ENCODE results near the gene TAF1B. TPM values are rescaled to one million over a fixed set of nuclear protein-coding genes. Genes with fewer than 3 reads are reported as not detected.
"Not testable (repeated sequence)": the region's sequence is repeated elsewhere in the genome, so short reads cannot be mapped to it uniquely, and the experiment has no call there.

The TAF1B gene
- total RNA-seq, 5 donors from 2014 or later (not counting 1 experiment from before 2014, with no cell fraction given), result 9.2 to 21.7 (median 15.2) TPM

GRCh38 chr2:9927020-9927419, 83.7 kb downstream of the TAF1B start:
- peaks cover 75% of the 10 kb centered on the region for H3K36me3 Mint-ChIP-seq
- H3K27me3 ChIP-seq (replicated peaks in 1 of 2; ENCODE audit: control insufficient read depth in 2 of 2, extremely low read depth in 1 of 2, insufficient read depth in 2 of 2, low read length in 1 of 2); H3K4me1 Mint-ChIP-seq; H3K27ac Mint-ChIP-seq; H3K9me3 Mint-ChIP-seq; H3K4me3 Mint-ChIP-seq; H3K4me1 ChIP-seq (ENCODE audit: control insufficient read depth in 1 of 2, extremely low read depth in 1 of 2, insufficient read depth in 2 of 2, low read length in 2 of 2); ATAC-seq (replicated peaks in 1 of 4); H3K27me3 Mint-ChIP-seq; POLR2A ChIA-PET; H3K27ac ChIP-seq (ENCODE audit: low read length); DNase-seq; H3K4me3 ChIP-seq (ENCODE audit: control insufficient read depth in 1 of 2, extremely low read depth in 1 of 2, low read length in 1 of 2); H3K9me3 ChIP-seq; H3K36me3 ChIP-seq (ENCODE audit: control insufficient read depth in 2 of 2, extremely low read depth in 1 of 2, insufficient read depth in 1 of 2, low read length in 1 of 2): not testable (repeated sequence)
- WGBS (ENCODE audit: insufficient coverage), result no CpG with 5 or more reads among the region's 2 CpGs
- CTCF ChIA-PET, result interaction anchor here in 1 of 2 donors (0.7 kb wide), 1 partner anchor 27 kb away, joined by 3 read pairs; no protein-coding TSS in a partner anchor

- peaks cover 0 to 4% (median 0%) of the 10 kb centered on the region in 3 donors for H3K4me1 Mint-ChIP-seq
- Histone ChIP-seq H3K4me3 (ENCODE audit: control insufficient read depth in 1 of 2, extremely low read depth in 1 of 2, low read length in 1 of 2) (no peak overlapping the region), H3K9me3 (no peaks in the 10 kb centered on the region), H3K27ac (ENCODE audit: low read length) (no peak overlapping the region), H3K27me3 (replicated peaks in 1 of 2; ENCODE audit: control insufficient read depth in 2 of 2, extremely low read depth in 1 of 2, insufficient read depth in 2 of 2, low read length in 1 of 2) (peaks cover 0 to 3% of the 10 kb centered on the region in 2 experiments), H3K36me3 (ENCODE audit: control insufficient read depth in 2 of 2, extremely low read depth in 1 of 2, insufficient read depth in 1 of 2, low read length in 1 of 2) (peaks cover 0 to 11% of the 10 kb centered on the region in 2 donors), H3K4me1 (ENCODE audit: control insufficient read depth in 1 of 2, extremely low read depth in 1 of 2, insufficient read depth in 2 of 2, low read length in 2 of 2) (no peaks in the 10 kb centered on the region)
- no peak overlapping the region for H3K4me3 Mint-ChIP-seq
- no peaks in the 10 kb centered on the region for H3K9me3 Mint-ChIP-seq
- POLR2A ChIA-PET, result no interaction called here
- H3K27me3 Mint-ChIP-seq, result no peaks in the 10 kb centered on the region
- CTCF ChIA-PET, result interaction anchor here in 1 of 2 donors (0.9 kb wide), 1 partner anchor 47 kb away, joined by 3 read pairs; no protein-coding TSS in a partner anchor
- no CpG with 5 or more reads among the region's 4 CpGs for WGBS (ENCODE audit: insufficient coverage)
- no peak overlapping the region for H3K27ac Mint-ChIP-seq
- DNase-seq (no peak), ATAC-seq (replicated peaks in 1 of 4) (no peak)
- peaks cover 18% of the 10 kb centered on the region for H3K36me3 Mint-ChIP-seq
Observed at GRCh38 chr2:9937258-9937657, 94.0 kb downstream of the TAF1B start.

GRCh38 chr2:9937968-9938367, 94.7 kb downstream of the TAF1B start:
- Mint-ChIP-seq H3K9me3 (no peaks in the 10 kb centered on the region), H3K27ac (no peak overlapping the region), H3K27me3 (no peaks in the 10 kb centered on the region), H3K4me1 (peaks cover 0 to 4% (median 0%) of the 10 kb centered on the region in 3 donors), H3K4me3 (no peak overlapping the region), H3K36me3 (peaks cover 13% of the 10 kb centered on the region)
- H3K4me1 ChIP-seq (ENCODE audit: control insufficient read depth in 1 of 2, extremely low read depth in 1 of 2, insufficient read depth in 2 of 2, low read length in 2 of 2), result no peaks in the 10 kb centered on the region
- H3K36me3 ChIP-seq (ENCODE audit: control insufficient read depth in 2 of 2, extremely low read depth in 1 of 2, insufficient read depth in 1 of 2, low read length in 1 of 2), result peaks cover 0 to 9% of the 10 kb centered on the region in 2 donors
- no peak overlapping the region for H3K4me3 ChIP-seq (ENCODE audit: control insufficient read depth in 1 of 2, extremely low read depth in 1 of 2, low read length in 1 of 2)
- H3K27ac ChIP-seq (ENCODE audit: low read length), result no peak overlapping the region
- no peaks in the 10 kb centered on the region for H3K9me3 ChIP-seq
- ChIA-PET CTCF (no interaction called here), POLR2A (no interaction called here)
- H3K27me3 ChIP-seq (replicated peaks in 1 of 2; ENCODE audit: control insufficient read depth in 2 of 2, extremely low read depth in 1 of 2, insufficient read depth in 2 of 2, low read length in 1 of 2), result peaks cover 0 to 3% of the 10 kb centered on the region in 2 experiments
- ATAC-seq (replicated peaks in 1 of 4) (no peak), DNase-seq (no peak)
- 91% methylated on average over 6 of the region's 9 CpGs for WGBS (ENCODE audit: insufficient coverage)

GRCh38 chr2:9939587-9940485, 96.6 kb downstream of the TAF1B start:
- no peak overlapping the region for H3K27ac Mint-ChIP-seq
- 35% methylated on average over 2 of the region's 9 CpGs for WGBS (ENCODE audit: insufficient coverage)
- no peak for DNase-seq

DNA sequence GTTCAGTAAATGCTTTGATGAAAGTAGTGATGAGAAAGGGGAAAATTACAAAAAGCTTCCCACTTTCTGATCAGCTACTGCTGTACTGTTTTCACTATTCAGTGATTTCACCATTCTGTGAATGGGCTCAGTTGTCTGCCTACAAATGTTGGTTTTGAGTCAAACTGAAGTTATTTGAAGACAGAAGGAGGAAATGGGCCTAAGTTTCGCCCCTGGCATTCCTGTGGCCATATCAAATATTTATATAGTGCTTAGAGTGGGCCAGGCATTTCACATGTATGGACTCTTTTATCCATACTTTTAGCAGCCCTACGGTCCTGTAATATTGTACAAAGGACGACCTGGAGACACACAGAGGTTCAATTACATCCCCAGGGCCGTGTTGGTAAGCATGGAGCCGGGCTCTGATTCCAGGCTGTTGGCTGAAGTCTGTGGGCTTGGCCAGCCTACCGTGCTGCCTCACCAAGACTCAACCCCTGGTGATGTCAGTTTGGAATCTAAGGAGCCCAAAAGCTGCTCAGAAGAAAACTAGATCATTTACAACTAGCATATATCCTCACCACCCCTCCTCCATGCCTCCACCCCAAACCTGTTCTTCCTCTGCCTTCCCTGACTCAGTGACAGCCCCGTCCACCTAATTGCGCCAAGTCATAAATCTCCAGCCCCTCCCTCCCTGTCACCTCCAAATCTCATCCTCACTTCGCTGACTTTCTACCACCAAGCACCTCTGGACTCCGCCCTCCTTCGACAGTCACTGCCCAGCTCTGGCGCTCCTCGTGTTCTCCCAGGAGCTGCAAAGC, 98.1 kb downstream of the TAF1B start:
- H3K27me3 Mint-ChIP-seq, result peaks cover 8 to 22% of the 10 kb centered on the region in 2 donors
- Histone ChIP-seq H3K27ac (ENCODE audit: low read length) (no peak overlapping the region), H3K36me3 (ENCODE audit: control insufficient read depth in 2 of 2, extremely low read depth in 1 of 2, insufficient read depth in 1 of 2, low read length in 1 of 2) (no peaks in the 10 kb centered on the region), H3K4me1 (ENCODE audit: control insufficient read depth in 1 of 2, extremely low read depth in 1 of 2, insufficient read depth in 2 of 2, low read length in 2 of 2) (no peaks in the 10 kb centered on the region), H3K4me3 (ENCODE audit: control insufficient read depth in 1 of 2, extremely low read depth in 1 of 2, low read length in 1 of 2) (no peak overlapping the region), H3K9me3 (no peaks in the 10 kb centered on the region), H3K27me3 (replicated peaks in 1 of 2; ENCODE audit: control insufficient read depth in 2 of 2, extremely low read depth in 1 of 2, insufficient read depth in 2 of 2, low read length in 1 of 2) (peaks cover 0 to 20% of the 10 kb centered on the region in 2 experiments)
- no peak overlapping the region for H3K27ac Mint-ChIP-seq
- CTCF ChIA-PET, result no interaction called here
- H3K36me3 Mint-ChIP-seq, result no peaks in the 10 kb centered on the region
- no peak for ATAC-seq (replicated peaks in 1 of 4)
- no peak overlapping the region for H3K4me3 Mint-ChIP-seq
- H3K4me1 Mint-ChIP-seq, result peaks cover 0 to 4% (median 0%) of the 10 kb centered on the region in 3 donors
- no peak for DNase-seq
- POLR2A ChIA-PET, result interaction anchor here in 1 of 2 donors (0.6 kb wide), 1 partner anchor 36 kb away, joined by 8 read pairs; no protein-coding TSS in a partner anchor
- no peaks in the 10 kb centered on the region for H3K9me3 Mint-ChIP-seq
- 80% methylated on average over 8 of the region's 13 CpGs for WGBS (ENCODE audit: insufficient coverage)

More at GRCh38 chr2:9939587-9940485, 96.6 kb downstream of the TAF1B start:
- no peak overlapping the region for H3K27ac ChIP-seq (ENCODE audit: low read length)
- Mint-ChIP-seq H3K36me3 (peaks cover 4% of the 10 kb centered on the region), H3K27me3 (peaks cover under 1 to 7% of the 10 kb centered on the region in 2 donors), H3K9me3 (no peaks in the 10 kb centered on the region), H3K4me3 (no peak overlapping the region), H3K4me1 (peaks cover 0 to 4% (median 0%) of the 10 kb centered on the region in 3 donors)
- ATAC-seq (replicated peaks in 1 of 4), result no peak
- no peaks in the 10 kb centered on the region for H3K4me1 ChIP-seq (ENCODE audit: control insufficient read depth in 1 of 2, extremely low read depth in 1 of 2, insufficient read depth in 2 of 2, low read length in 2 of 2)
- POLR2A ChIA-PET, result interaction anchor here in 1 of 2 donors (0.6 kb wide), 1 partner anchor 43 kb away, joined by 8 read pairs; no protein-coding TSS in a partner anchor
- H3K36me3 ChIP-seq (ENCODE audit: control insufficient read depth in 2 of 2, extremely low read depth in 1 of 2, insufficient read depth in 1 of 2, low read length in 1 of 2), result no peaks in the 10 kb centered on the region
- H3K4me3 ChIP-seq (ENCODE audit: control insufficient read depth in 1 of 2, extremely low read depth in 1 of 2, low read length in 1 of 2), result no peak overlapping the region
- H3K9me3 ChIP-seq, result no peaks in the 10 kb centered on the region
- CTCF ChIA-PET, result no interaction called here
- peaks cover 0 to 11% of the 10 kb centered on the region in 2 experiments for H3K27me3 ChIP-seq (replicated peaks in 1 of 2; ENCODE audit: control insufficient read depth in 2 of 2, extremely low read depth in 1 of 2, insufficient read depth in 2 of 2, low read length in 1 of 2)

DNA sequence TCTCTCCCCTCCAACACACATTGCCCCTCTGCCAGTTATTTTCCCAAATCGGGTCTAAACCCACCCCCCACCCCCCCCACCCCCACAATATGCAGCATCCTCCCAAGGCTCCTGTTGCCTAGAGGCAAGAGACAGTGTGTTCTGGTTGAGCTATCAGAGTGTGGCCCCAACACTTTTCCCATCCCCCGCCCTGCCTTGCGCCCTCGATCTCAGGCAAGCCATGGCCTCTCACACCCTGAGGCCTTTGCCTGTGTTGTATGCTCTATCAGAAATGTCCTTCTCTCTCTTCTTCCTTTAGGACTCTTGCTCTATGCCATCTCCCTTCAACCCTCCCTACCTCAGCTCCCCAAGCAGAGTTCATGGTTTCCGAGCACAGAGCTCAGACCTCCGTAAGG, 98.7 kb downstream of the TAF1B start:
- no peaks in the 10 kb centered on the region for H3K36me3 ChIP-seq (ENCODE audit: control insufficient read depth in 2 of 2, extremely low read depth in 1 of 2, insufficient read depth in 1 of 2, low read length in 1 of 2)
- H3K27me3 ChIP-seq (replicated peaks in 1 of 2; ENCODE audit: control insufficient read depth in 2 of 2, extremely low read depth in 1 of 2, insufficient read depth in 2 of 2, low read length in 1 of 2), result peaks cover 0 to 25% of the 10 kb centered on the region in 2 experiments
- no peak overlapping the region for H3K27ac ChIP-seq (ENCODE audit: low read length)
- no peak overlapping the region for H3K4me3 ChIP-seq (ENCODE audit: control insufficient read depth in 1 of 2, extremely low read depth in 1 of 2, low read length in 1 of 2)
- no peak for DNase-seq
- no peaks in the 10 kb centered on the region for H3K9me3 ChIP-seq
- H3K4me1 Mint-ChIP-seq, result peaks cover 0 to 4% (median 0%) of the 10 kb centered on the region in 3 donors
- WGBS (ENCODE audit: insufficient coverage), result 76% methylated on average over 4 of the region's 6 CpGs
- no peaks in the 10 kb centered on the region for H3K36me3 Mint-ChIP-seq
- H3K27me3 Mint-ChIP-seq, result peaks cover 8 to 24% of the 10 kb centered on the region in 2 donors
- H3K4me3 Mint-ChIP-seq, result no peak overlapping the region
- ChIA-PET POLR2A (interaction anchor here in 1 of 2 donors (0.6 kb wide), 1 partner anchor 35 kb away, joined by 8 read pairs; no protein-coding TSS in a partner anchor), CTCF (interaction anchor here in 1 of 2 donors (0.6 kb wide), 1 partner anchor 1082 kb away, joined by 6 read pairs; no protein-coding TSS in a partner anchor)
- no peaks in the 10 kb centered on the region for H3K9me3 Mint-ChIP-seq
- no peak overlapping the region for H3K27ac Mint-ChIP-seq
- no peak for ATAC-seq (replicated peaks in 1 of 4)
- H3K4me1 ChIP-seq (ENCODE audit: control insufficient read depth in 1 of 2, extremely low read depth in 1 of 2, insufficient read depth in 2 of 2, low read length in 2 of 2), result no peaks in the 10 kb centered on the region
